ENCODE results near the gene CYP11A1.

Gene CYP11A1

DNA sequence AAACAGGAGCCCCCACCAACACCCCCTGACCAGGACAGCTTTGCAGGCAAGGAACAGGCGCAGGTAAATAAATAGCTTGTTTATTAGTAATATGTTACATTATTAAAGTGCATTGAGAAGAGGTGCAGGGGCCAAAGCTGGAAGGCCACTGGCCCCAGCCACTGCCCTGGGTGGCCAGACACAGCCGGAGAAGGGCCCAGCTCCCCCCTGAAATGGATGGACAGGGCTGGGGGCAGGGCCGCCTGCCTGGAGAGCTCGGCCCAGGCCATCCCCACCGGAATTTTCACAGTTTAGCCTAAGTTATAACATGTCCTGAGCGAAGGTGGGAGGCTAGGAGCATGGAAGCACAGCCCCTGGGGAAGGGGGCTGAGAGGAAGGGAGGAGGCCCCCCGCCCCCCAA lies 41.8 kb upstream of the CYP11A1 start:
- Histone ChIP-seq H3K27me3 (ENCODE audit: control insufficient read depth, insufficient read depth, low read length) (no peaks in the 10 kb centered on the region), H3K9me3 (ENCODE audit: control insufficient read depth, low read length) (no peaks in the 10 kb centered on the region), H3K4me2 (ENCODE audit: low read length) (no peak overlapping the region), H3K36me3 (ENCODE audit: control insufficient read depth, insufficient read depth, low read length) (no peaks in the 10 kb centered on the region), H2AFZ (no peak overlapping the region), H3K27ac (no peak overlapping the region), H3K79me2 (no peaks in the 10 kb centered on the region), H3K4me1 (peaks cover 4% of the 10 kb centered on the region), H3K4me3 (ENCODE audit: low read depth, low read length) (no peak overlapping the region), H3K9ac (no peak overlapping the region)
- no peak for TF ChIP-seq CTCF (IDR thresholded peaks at IDR 0.05)

DNA sequence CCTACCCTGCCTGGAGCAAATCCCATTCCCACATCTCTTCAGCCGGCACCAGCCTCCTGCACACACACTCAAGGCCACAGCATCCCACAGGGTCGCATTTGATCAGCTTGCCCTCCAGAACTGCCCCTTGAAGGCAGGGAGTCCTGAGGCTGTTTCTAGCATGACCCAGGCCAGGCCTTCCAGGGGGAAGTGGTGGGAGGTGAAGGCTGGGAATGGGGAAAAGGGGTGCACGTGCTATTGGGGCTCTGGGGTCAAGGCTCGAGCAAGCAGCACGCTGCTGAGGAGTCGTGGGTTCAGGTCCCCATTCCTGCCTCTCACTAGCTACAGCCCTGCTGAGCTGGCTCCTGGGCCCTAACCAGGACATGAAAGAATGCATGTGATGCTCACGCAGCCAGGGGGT lies 41.4 kb upstream of the CYP11A1 start:
- no peaks in the 10 kb centered on the region for H3K36me3 ChIP-seq (ENCODE audit: control insufficient read depth, insufficient read depth, low read length)
- no peak overlapping the region for H2AFZ ChIP-seq
- no peak overlapping the region for H3K27ac ChIP-seq
- peaks cover 4% of the 10 kb centered on the region for H3K4me1 ChIP-seq
- H3K27me3 ChIP-seq (ENCODE audit: control insufficient read depth, insufficient read depth, low read length) = no peaks in the 10 kb centered on the region
- H3K79me2 ChIP-seq = no peaks in the 10 kb centered on the region
- no peak overlapping the region for H3K4me3 ChIP-seq (ENCODE audit: low read depth, low read length)
- no peak overlapping the region for H3K4me2 ChIP-seq (ENCODE audit: low read length)
- TF ChIP-seq CTCF (IDR thresholded peaks at IDR 0.05) = no peak
- no peak overlapping the region for H3K9ac ChIP-seq
- H3K9me3 ChIP-seq (ENCODE audit: control insufficient read depth, low read length) = no peaks in the 10 kb centered on the region

DNA sequence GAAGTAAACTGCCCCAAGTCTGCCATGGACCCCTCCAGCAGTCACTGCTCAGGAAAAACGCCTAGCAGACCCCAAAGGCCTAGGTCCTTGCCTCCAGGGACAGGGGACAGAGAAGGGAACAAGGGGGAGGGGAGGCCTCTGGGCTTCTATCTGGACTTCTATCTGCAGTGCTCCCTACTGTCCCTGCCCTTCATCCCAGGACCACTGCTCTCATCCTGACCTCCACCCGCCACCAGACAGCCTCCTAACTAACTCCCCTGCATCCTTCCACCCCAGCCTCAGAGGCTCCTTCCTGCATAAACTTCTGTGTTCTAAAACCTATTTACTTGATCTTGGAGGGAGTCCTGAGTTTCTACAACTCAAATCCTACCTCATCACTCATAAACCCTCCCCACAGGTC lies 40.9 kb upstream of the CYP11A1 start:
- H3K36me3 ChIP-seq (ENCODE audit: control insufficient read depth, insufficient read depth, low read length) = no peaks in the 10 kb centered on the region
- H3K9me3 ChIP-seq (ENCODE audit: control insufficient read depth, low read length) = no peaks in the 10 kb centered on the region
- H2AFZ ChIP-seq = no peak overlapping the region
- TF ChIP-seq CTCF (IDR thresholded peaks at IDR 0.05) = no peak
- no peaks in the 10 kb centered on the region for H3K27me3 ChIP-seq (ENCODE audit: control insufficient read depth, insufficient read depth, low read length)
- no peak overlapping the region for H3K4me2 ChIP-seq (ENCODE audit: low read length)
- H3K4me3 ChIP-seq (ENCODE audit: low read depth, low read length) = no peak overlapping the region
- H3K79me2 ChIP-seq = no peaks in the 10 kb centered on the region
- no peak overlapping the region for H3K9ac ChIP-seq
- peaks cover 4% of the 10 kb centered on the region for H3K4me1 ChIP-seq
- no peak overlapping the region for H3K27ac ChIP-seq

GRCh38 chr15:74406992-74407705 lies 39.7 kb upstream of the CYP11A1 start:
- Histone ChIP-seq H3K36me3 (ENCODE audit: control insufficient read depth, insufficient read depth, low read length) (no peaks in the 10 kb centered on the region), H3K27ac (no peak overlapping the region), H3K4me3 (ENCODE audit: low read depth, low read length) (no peak overlapping the region), H3K79me2 (no peaks in the 10 kb centered on the region), H3K27me3 (ENCODE audit: control insufficient read depth, insufficient read depth, low read length) (no peaks in the 10 kb centered on the region), H3K4me2 (ENCODE audit: low read length) (no peak overlapping the region), H3K4me1 (peaks cover 4% of the 10 kb centered on the region), H2AFZ (no peak overlapping the region), H3K9me3 (ENCODE audit: control insufficient read depth, low read length) (no peaks in the 10 kb centered on the region), H3K9ac (no peak overlapping the region)
- no peak for TF ChIP-seq CTCF (IDR thresholded peaks at IDR 0.05)

GRCh38 chr15:74406517-74406916 lies 39.1 kb upstream of the CYP11A1 start:
- H3K36me3 ChIP-seq (ENCODE audit: control insufficient read depth, insufficient read depth, low read length) = no peaks in the 10 kb centered on the region
- no peak overlapping the region for H3K9ac ChIP-seq
- TF ChIP-seq CTCF (IDR thresholded peaks at IDR 0.05) = no peak

More at GRCh38 chr15:74406517-74406916, 39.1 kb upstream of the CYP11A1 start:
- H2AFZ ChIP-seq = no peak overlapping the region
- no peaks in the 10 kb centered on the region for H3K9me3 ChIP-seq (ENCODE audit: control insufficient read depth, low read length)
- H3K79me2 ChIP-seq = no peaks in the 10 kb centered on the region
- no peak overlapping the region for H3K27ac ChIP-seq
- H3K27me3 ChIP-seq (ENCODE audit: control insufficient read depth, insufficient read depth, low read length) = no peaks in the 10 kb centered on the region
- H3K4me3 ChIP-seq (ENCODE audit: low read depth, low read length) = no peak overlapping the region
- no peak overlapping the region for H3K4me2 ChIP-seq (ENCODE audit: low read length)
- peaks cover 4% of the 10 kb centered on the region for H3K4me1 ChIP-seq
